ENCODE data around the gene POU6F1.

Gene POU6F1

GRCh38 chr12:51253276-51253675, 35.4 kb upstream of the POU6F1 start:
- Histone ChIP-seq H3K27me3 (ENCODE audit: insufficient read depth, low read length) (no peaks in the 10 kb centered on the region), H3K36me3 (ENCODE audit: insufficient read depth, low read length) (no peaks in the 10 kb centered on the region), H3K4me1 (ENCODE audit: insufficient read depth, low read length, severe bottlenecking) (no peaks in the 10 kb centered on the region), H3K9ac (ENCODE audit: low read length) (no peak overlapping the region), H3K27ac (ENCODE audit: low read depth, low read length, poor library complexity, severe bottlenecking) (no peak overlapping the region), H3K4me3 (ENCODE audit: low read depth, low read length, poor library complexity, severe bottlenecking) (no peak overlapping the region), H3K9me2 (ENCODE audit: low read depth, low read length) (no peaks in the 10 kb centered on the region), H2AFZ (ENCODE audit: low read length) (no peak overlapping the region), H3K79me2 (ENCODE audit: insufficient read depth, low read length) (no peaks in the 10 kb centered on the region), H3K9me3 (ENCODE audit: low read length) (no peaks in the 10 kb centered on the region), H4K20me1 (ENCODE audit: insufficient read depth, low read length) (no peaks in the 10 kb centered on the region), H3F3A (ENCODE audit: insufficient read depth, low read length) (no peaks in the 10 kb centered on the region), H3K4me2 (ENCODE audit: low read length) (no peak overlapping the region)
- no peak for TF ChIP-seq EZH2 (IDR thresholded peaks at IDR 0.05; ENCODE audit: borderline replicate concordance, low read length)
- TF ChIP-seq, protein P1, sequence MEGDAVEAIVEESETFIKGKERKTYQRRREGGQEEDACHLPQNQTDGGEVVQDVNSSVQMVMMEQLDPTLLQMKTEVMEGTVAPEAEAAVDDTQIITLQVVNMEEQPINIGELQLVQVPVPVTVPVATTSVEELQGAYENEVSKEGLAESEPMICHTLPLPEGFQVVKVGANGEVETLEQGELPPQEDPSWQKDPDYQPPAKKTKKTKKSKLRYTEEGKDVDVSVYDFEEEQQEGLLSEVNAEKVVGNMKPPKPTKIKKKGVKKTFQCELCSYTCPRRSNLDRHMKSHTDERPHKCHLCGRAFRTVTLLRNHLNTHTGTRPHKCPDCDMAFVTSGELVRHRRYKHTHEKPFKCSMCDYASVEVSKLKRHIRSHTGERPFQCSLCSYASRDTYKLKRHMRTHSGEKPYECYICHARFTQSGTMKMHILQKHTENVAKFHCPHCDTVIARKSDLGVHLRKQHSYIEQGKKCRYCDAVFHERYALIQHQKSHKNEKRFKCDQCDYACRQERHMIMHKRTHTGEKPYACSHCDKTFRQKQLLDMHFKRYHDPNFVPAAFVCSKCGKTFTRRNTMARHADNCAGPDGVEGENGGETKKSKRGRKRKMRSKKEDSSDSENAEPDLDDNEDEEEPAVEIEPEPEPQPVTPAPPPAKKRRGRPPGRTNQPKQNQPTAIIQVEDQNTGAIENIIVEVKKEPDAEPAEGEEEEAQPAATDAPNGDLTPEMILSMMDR (IDR thresholded peaks at IDR 0.05; ENCODE audit: low read length) = no peak

- TF ChIP-seq, protein P1 (IDR thresholded peaks at IDR 0.05; ENCODE audit: low read length) = no peak
- no peak for TF ChIP-seq EZH2 (IDR thresholded peaks at IDR 0.05; ENCODE audit: borderline replicate concordance, low read length)
- Histone ChIP-seq H3K4me2 (ENCODE audit: low read length) (no peak overlapping the region), H3K9ac (ENCODE audit: low read length) (no peak overlapping the region), H3K79me2 (ENCODE audit: insufficient read depth, low read length) (no peaks in the 10 kb centered on the region), H3K4me3 (ENCODE audit: low read depth, low read length, poor library complexity, severe bottlenecking) (no peak overlapping the region), H3K4me1 (ENCODE audit: insufficient read depth, low read length, severe bottlenecking) (peaks cover 8% of the 10 kb centered on the region), H3K27ac (ENCODE audit: low read depth, low read length, poor library complexity, severe bottlenecking) (no peak overlapping the region), H3K9me3 (ENCODE audit: low read length) (no peaks in the 10 kb centered on the region), H4K20me1 (ENCODE audit: insufficient read depth, low read length) (no peaks in the 10 kb centered on the region), H3K9me2 (ENCODE audit: low read depth, low read length) (no peaks in the 10 kb centered on the region), H3F3A (ENCODE audit: insufficient read depth, low read length) (no peaks in the 10 kb centered on the region), H3K36me3 (ENCODE audit: insufficient read depth, low read length) (peaks cover 20% of the 10 kb centered on the region), H3K27me3 (ENCODE audit: insufficient read depth, low read length) (no peaks in the 10 kb centered on the region), H2AFZ (ENCODE audit: low read length) (no peak overlapping the region)
Observed at GRCh38 chr12:51247523-51248206, 29.8 kb upstream of the POU6F1 start.

DNA sequence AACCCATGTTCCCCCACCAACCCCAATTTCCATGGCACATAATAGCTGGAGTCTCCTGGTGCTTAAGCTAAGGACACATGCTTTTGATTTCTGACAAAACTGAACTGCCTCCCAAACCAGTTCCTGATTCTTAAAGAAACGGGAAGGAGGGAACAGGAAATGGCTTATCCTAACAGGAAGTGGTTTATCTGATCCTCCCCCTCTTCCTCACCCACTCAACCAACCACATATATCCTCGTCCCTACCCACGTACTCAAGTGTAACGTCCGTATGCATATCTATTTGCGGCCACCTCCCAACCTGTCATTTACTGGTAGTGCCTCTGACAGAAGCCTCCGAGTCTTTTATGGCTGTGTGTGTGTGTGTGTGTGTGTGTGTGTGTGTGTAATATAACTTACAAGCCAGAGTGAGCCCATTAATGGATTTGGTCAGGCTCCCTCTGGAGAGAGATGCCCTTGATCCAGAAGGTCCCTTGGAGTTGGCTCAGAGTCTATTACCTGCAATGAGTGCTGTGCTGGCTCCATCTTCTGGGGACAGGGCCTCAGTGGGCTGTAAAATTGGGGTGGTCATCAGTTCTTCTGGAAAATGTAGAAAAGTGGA, 28.5 kb upstream of the POU6F1 start:
- H3K36me3 ChIP-seq (ENCODE audit: insufficient read depth, low read length) = peaks cover 31% of the 10 kb centered on the region
- H4K20me1 ChIP-seq (ENCODE audit: insufficient read depth, low read length) = no peaks in the 10 kb centered on the region
- no peaks in the 10 kb centered on the region for H3K27me3 ChIP-seq (ENCODE audit: insufficient read depth, low read length)
- no peak overlapping the region for H2AFZ ChIP-seq (ENCODE audit: low read length)
- H3K4me1 ChIP-seq (ENCODE audit: insufficient read depth, low read length, severe bottlenecking) = peaks cover 8% of the 10 kb centered on the region
- TF ChIP-seq, protein P1 (IDR thresholded peaks at IDR 0.05; ENCODE audit: low read length) = peak; percentile 10; the same call in 1 of the 2 replicates
- no peak for TF ChIP-seq EZH2 (IDR thresholded peaks at IDR 0.05; ENCODE audit: borderline replicate concordance, low read length)
- no peaks in the 10 kb centered on the region for H3K9me2 ChIP-seq (ENCODE audit: low read depth, low read length)
- no peaks in the 10 kb centered on the region for H3K79me2 ChIP-seq (ENCODE audit: insufficient read depth, low read length)
- H3K4me2 ChIP-seq (ENCODE audit: low read length) = no peak overlapping the region
- no peaks in the 10 kb centered on the region for H3F3A ChIP-seq (ENCODE audit: insufficient read depth, low read length)
- no peak overlapping the region for H3K9ac ChIP-seq (ENCODE audit: low read length)
- no peak overlapping the region for H3K27ac ChIP-seq (ENCODE audit: low read depth, low read length, poor library complexity, severe bottlenecking)
- H3K9me3 ChIP-seq (ENCODE audit: low read length) = no peaks in the 10 kb centered on the region
- no peak overlapping the region for H3K4me3 ChIP-seq (ENCODE audit: low read depth, low read length, poor library complexity, severe bottlenecking)
